VCaP (cell line): Measurements from ENCODE around the gene MELTF.

Source experiments
- H3K27ac ChIP-seq: fragments of 450-650 bp; 2 replicates; pipeline ENCODE4 v1.5.1; 2017
- CTCF ChIP-seq: fragments of 450-650 bp; conservative IDR thresholded peaks from 2 replicates; pipeline ENCODE4 v1.5.1; 2017; ENCODE audit warnings: mild to moderate bottlenecking, moderate library complexity

MELTF gene

DNA sequence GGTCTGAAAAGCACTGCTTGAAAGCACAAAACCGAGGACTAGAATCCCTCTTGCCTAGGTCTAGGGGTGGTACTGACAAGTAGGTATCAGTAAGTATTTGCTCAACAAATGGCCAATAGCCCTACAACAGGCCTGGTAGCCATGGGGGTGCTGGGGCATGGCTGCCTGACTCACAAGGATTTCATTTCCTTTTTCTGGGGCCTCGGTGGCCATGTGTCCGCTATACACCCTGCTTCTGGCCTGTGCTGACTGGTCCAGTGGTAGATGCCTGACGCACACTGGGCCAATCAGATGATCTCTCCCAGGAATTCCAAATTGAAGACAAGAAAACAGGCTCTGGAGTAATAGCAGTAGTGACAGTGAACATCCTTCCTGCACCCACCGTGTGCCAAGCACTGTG lies 29.4 kb downstream of the MELTF start:
- no peak for TF ChIP-seq CTCF
- H3K27ac ChIP-seq: no peak overlapping the region

- H3K27ac ChIP-seq: no peak overlapping the region
- no peak for TF ChIP-seq CTCF
Observed at GRCh38 chr3:196998966-196999760, 30.5 kb downstream of the MELTF start.

- TF ChIP-seq CTCF: no peak
- H3K27ac ChIP-seq: no peak overlapping the region
Observed at GRCh38 chr3:196997311-196997710, 32.3 kb downstream of the MELTF start.

GRCh38 chr3:196996454-196997265 lies 33.0 kb downstream of the MELTF start:
- TF ChIP-seq CTCF: no peak
- peak overlapping the region; percentile 26 for H3K27ac ChIP-seq

DNA sequence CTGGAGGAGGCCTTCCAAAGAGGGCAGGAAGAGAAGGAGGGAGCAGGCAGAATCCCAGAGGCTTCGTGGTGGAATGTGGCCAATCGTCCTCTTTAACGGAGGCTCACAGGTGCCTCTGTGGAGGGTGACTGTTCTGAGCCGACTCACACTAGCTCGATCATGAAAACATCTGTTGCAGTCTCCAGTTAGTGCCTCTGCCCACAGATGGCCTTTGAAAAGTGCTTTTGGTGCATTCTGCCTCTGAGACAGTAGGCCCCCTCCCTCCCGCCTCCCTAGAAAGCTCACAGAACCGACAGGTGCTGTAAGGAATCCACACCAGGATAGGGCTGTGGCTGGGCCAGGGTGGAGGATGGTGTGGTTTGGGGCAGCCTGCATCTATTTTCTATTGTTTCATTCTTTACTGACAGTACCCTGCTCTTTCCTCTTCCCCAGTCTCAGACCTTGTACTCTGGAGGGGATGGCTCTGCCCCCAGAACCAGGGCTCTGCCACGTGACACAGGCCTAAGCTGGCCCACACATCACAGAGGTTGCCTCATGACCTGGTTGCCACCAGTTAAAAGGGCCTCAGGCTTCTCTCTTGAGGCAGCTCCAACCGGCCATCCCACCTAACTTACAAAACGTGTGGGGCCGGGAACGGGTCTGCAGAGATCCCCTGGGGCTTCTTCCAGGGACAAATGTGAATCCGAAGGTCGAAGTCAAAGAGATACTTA lies 33.8 kb downstream of the MELTF start:
- TF ChIP-seq CTCF: no peak

GRCh38 chr3:196995027-196995426 lies 34.6 kb downstream of the MELTF start:
- no peak overlapping the region for H3K27ac ChIP-seq
- no peak for TF ChIP-seq CTCF

More for the DNA sequence above, 33.8 kb downstream of the MELTF start:
- H3K27ac ChIP-seq: no peak overlapping the region

GRCh38 chr3:196994056-196994455 lies 35.6 kb downstream of the MELTF start:
- TF ChIP-seq CTCF: no peak
- H3K27ac ChIP-seq: peak overlapping the region; percentile 14; the same call in 1 of the 2 replicates
